Measurements from ENCODE around the gene AQP9.
"Not testable (repeated sequence)": the region's sequence is repeated elsewhere in the genome, so short reads cannot be mapped to it uniquely, and the experiment has no call there.

Gene AQP9

GRCh38 chr15:58179741-58180381 is 41.7 kb downstream of the AQP9 start:
- DNase-seq (ENCODE audit: low spot score), result no peak

- DNase-seq (ENCODE audit: low spot score), result peak; percentile 61
Observed at GRCh38 chr15:58182460-58183163, 44.4 kb downstream of the AQP9 start.

GRCh38 chr15:58185439-58185838 is 47.3 kb downstream of the AQP9 start:
- DNase-seq (ENCODE audit: low spot score), result no peak

- DNase-seq (ENCODE audit: low spot score), result no peak
Observed at GRCh38 chr15:58189148-58189811, 51.1 kb downstream of the AQP9 start.

GRCh38 chr15:58190419-58190818 is 52.2 kb downstream of the AQP9 start:
- no peak for DNase-seq (ENCODE audit: low spot score)

- DNase-seq (ENCODE audit: low spot score), result not testable (repeated sequence)
Observed at GRCh38 chr15:58193636-58194035, 55.5 kb downstream of the AQP9 start.

GRCh38 chr15:58200739-58201138 is 62.6 kb downstream of the AQP9 start:
- DNase-seq (ENCODE audit: low spot score), result no peak

- no peak for DNase-seq (ENCODE audit: low spot score)
Observed at GRCh38 chr15:58201516-58201915, 63.3 kb downstream of the AQP9 start.

- no peak for DNase-seq (ENCODE audit: low spot score)
Observed at GRCh38 chr15:58203537-58203936, 65.4 kb downstream of the AQP9 start.

- no peak for DNase-seq (ENCODE audit: low spot score)
Observed at GRCh38 chr15:58206151-58206550, 68.0 kb downstream of the AQP9 start.

GRCh38 chr15:58208217-58208616 is 70.0 kb downstream of the AQP9 start:
- DNase-seq (ENCODE audit: low spot score), result not testable (repeated sequence)

- not testable (repeated sequence) for DNase-seq (ENCODE audit: low spot score)
Observed at GRCh38 chr15:58209007-58209481, 70.9 kb downstream of the AQP9 start.

- not testable (repeated sequence) for DNase-seq (ENCODE audit: low spot score)
Observed at GRCh38 chr15:58210031-58210430, 71.8 kb downstream of the AQP9 start.

GRCh38 chr15:58212909-58213526 is 74.8 kb downstream of the AQP9 start:
- peak; percentile 41 for DNase-seq (ENCODE audit: low spot score)

GRCh38 chr15:58213587-58214338 is 75.6 kb downstream of the AQP9 start:
- no peak for DNase-seq (ENCODE audit: low spot score)

- no peak for DNase-seq (ENCODE audit: low spot score)
Observed at GRCh38 chr15:58214591-58215340, 76.6 kb downstream of the AQP9 start.

GRCh38 chr15:58217460-58217859 is 79.3 kb downstream of the AQP9 start:
- no peak for DNase-seq (ENCODE audit: low spot score)

- DNase-seq (ENCODE audit: low spot score), result peak; percentile 22
Observed at GRCh38 chr15:58221591-58222241, 83.5 kb downstream of the AQP9 start.

- DNase-seq (ENCODE audit: low spot score), result no peak
Observed at GRCh38 chr15:58222679-58223078, 84.5 kb downstream of the AQP9 start.

GRCh38 chr15:58223432-58223831 is 85.3 kb downstream of the AQP9 start:
- no peak for DNase-seq (ENCODE audit: low spot score)

GRCh38 chr15:58224068-58224467 is 85.9 kb downstream of the AQP9 start:
- DNase-seq (ENCODE audit: low spot score), result no peak
